Stimulated activated CD8-positive, alpha-beta memory T cell treated with anti-CD3 and anti-CD28 coated beads, Interleukin-4, amount 100 ng/mL, for 1 hour (primary cell): Measurements from ENCODE around the gene CNTNAP5.

Experiments used
- DNase-seq, 2 donors: peaks; one replicate each; pipeline ENCODE4 v3.0.0-alpha.2; 2020; ENCODE audit warnings: low read depth in 2 of 2, low spot score in 1 of 2

The CNTNAP5 gene

DNA sequence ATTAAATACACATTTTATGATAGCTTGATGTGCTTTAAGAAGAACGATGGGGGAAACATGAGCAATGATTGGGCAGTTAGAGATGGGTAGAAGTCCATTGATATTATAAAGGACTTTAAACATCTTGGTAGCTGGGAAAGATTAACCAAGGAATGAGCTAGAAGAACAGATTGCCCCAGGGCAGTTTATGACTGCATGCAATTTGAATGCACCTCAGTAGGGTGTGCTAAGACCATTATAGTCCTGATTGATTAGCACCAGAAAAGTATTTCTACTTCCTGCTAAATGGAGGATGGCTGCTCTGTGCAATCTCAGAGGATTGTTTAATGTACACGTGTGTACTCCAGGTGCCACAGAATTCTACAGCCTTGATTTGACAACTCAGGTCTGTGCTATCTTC, 641.9 kb downstream of the CNTNAP5 start:
- no peak for DNase-seq

- DNase-seq, result no peak
These were observed 643.1 kb downstream of the CNTNAP5 start for GRCh38 chr2:124668161-124668560.

DNA sequence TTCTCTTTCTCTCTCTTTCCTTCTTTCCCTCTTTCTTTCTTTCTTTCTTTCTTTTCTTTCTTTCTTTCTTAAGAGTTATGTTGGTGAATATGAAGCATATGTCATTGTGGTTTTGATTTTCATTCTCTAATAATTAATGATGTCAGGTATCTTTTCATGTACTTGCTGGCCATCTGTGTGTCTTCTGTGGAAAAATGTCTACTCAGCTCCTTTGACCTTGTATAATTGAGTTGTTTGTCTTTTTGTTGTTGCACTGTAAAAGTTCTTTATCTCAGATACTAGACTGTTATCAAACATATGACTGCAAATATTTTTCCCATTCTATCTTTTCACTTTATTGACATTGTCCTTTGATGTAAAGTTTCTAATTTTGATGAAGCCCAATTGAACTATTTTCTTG, 645.1 kb downstream of the CNTNAP5 start:
- no peak for DNase-seq

- DNase-seq, result no peak
These were observed 653.0 kb downstream of the CNTNAP5 start for GRCh38 chr2:124678043-124678442.

DNA sequence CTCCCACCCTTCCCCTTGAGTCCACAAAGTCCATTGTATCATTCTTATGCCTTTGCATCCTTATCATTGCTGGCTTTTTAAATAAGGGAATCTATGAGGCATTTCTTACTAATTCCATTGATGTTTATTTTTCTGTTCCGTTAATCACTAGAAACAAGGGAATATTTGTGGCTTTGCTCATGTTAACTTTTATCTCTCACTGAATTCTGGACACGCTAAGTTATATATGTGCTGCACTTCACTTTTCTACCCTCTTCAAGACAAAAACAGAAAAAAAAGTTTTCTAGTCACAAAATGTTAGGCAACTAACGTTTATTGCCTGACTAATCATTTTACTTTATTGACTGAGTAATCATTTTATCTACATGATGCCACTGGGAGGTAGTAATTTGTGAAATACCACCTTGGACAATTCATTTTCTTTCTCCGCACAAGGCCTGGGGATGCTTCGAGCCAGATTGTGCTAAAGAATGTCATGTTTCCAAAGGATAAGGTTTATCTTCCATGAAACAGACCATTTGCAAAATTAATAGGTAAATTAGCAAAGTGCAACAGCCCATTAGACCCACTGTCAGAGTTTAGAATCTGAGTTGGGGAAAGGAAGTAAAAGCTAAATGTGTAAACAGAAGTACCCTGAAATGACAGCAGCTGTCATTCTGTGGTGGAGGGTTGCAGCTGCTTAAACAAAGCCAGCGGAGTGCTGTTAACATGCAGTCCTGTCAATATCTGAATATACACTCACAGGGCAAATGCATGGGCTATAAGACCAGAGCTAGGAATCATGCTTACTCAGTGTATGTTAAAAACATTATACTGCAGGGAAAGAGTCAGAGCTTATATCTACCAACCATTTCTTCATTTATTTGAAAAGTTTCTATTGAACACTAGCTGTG, 658.7 kb downstream of the CNTNAP5 start:
- no peak for DNase-seq

GRCh38 chr2:124689348-124689747, 664.3 kb downstream of the CNTNAP5 start:
- no peak for DNase-seq

- DNase-seq, result no peak
These were observed 667.1 kb downstream of the CNTNAP5 start for GRCh38 chr2:124692216-124692615.

DNA sequence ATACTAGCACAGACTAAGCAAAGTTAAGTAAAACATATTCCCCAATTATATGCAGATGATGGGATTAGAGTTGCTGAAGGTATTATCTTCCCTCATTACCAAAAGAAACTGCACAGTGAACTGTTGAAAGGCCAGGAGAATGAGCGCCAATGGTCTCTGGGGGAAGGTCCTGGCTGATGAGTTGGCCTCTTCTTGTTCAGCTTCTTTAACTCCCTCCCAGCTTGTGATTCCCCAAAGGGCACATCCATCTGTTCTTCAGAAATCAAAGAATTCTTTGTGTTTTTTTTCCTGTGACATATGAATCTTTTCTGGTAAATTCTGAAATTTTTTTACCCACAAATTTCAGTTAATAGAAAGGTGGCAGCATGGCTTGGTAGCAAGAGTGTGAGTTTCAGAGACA, 667.6 kb downstream of the CNTNAP5 start:
- DNase-seq, result no peak

- DNase-seq, result no peak
These were observed 668.1 kb downstream of the CNTNAP5 start for GRCh38 chr2:124693156-124693555.

GRCh38 chr2:124698979-124699565, 674.0 kb downstream of the CNTNAP5 start:
- no peak for DNase-seq

- DNase-seq, result no peak
These were observed 677.7 kb downstream of the CNTNAP5 start for GRCh38 chr2:124702777-124703176.

DNA sequence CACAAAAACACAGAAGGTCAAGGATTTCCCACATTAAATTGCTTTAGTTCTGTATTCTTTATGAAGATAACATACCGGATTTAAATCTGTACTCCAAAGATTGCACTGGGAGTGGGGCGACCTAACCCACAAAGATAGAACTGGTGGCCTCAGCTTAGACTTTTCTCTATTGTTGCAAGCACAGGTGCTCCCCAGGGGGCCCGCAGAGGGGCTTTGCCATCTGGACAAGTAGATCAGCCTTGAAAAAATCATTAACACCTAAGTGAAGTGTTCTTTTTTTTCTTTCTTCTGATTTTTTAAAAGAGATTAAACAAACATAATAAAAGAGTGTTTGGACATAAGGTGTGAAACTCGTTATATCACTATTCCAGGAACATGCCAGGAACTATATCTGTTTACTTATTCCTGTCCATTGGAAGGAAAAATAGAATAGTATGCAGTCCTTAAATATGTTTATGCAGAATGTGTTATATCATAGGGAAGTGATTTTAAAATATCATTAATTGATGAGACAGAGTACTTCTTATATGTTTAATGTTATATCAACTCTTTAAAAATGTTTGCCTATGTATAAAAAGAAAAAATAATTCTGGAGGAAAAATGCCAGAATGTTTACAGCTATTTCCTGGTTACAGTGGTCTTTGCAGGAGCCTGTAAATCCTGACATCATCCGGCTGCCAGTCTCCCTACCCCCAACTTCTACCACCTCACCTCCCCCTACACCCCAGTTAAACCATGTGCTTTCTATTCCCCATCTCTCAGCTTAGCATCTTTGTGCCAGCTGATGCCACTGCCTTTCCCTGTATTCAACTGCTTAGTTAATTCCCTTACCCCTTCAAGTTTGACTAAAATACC, 679.2 kb downstream of the CNTNAP5 start:
- no peak for DNase-seq

- DNase-seq, result no peak
These were observed 683.6 kb downstream of the CNTNAP5 start for GRCh38 chr2:124708661-124709060.

- no peak for DNase-seq
These were observed 688.9 kb downstream of the CNTNAP5 start for GRCh38 chr2:124713969-124714368.

DNA sequence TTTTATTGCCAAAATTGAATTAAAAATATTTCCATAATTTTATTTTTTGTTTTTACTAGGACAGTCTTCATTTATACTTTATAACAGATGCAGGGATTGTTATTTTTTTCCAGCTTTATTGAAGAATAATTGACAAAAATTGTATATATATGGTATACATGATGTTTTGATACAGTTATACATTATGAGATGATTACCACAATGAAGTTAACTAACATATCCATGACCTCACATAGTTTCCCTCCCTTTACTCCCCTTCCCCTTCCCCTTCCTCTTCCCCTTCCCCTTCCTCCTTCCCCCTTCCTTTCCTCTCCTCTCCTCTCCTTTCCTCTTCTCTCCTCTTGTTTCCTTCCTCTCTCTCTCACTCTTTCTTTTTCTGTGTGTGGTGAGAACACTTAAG, 700.1 kb downstream of the CNTNAP5 start:
- DNase-seq, result no peak

GRCh38 chr2:124740636-124741035, 715.5 kb downstream of the CNTNAP5 start:
- no peak for DNase-seq

DNA sequence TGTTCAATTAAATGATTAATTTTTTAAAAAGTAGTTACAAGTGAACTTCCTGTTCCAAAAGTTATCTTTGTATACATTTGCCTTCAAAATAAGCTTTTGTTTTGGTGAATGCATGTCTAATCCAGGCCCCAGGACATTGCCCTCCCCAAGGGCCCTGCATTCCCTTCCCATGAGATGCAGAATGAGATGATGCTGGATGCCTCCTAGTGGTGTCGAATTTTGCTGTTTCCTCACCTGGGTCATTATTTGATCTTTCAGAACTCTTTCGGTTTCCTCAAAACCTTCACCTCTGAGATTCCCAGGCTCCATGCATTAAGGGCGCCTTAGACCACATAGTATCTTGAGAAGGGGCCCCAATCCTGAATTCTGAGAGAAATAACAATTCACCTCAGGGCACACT, 728.8 kb downstream of the CNTNAP5 start:
- no peak for DNase-seq

DNA sequence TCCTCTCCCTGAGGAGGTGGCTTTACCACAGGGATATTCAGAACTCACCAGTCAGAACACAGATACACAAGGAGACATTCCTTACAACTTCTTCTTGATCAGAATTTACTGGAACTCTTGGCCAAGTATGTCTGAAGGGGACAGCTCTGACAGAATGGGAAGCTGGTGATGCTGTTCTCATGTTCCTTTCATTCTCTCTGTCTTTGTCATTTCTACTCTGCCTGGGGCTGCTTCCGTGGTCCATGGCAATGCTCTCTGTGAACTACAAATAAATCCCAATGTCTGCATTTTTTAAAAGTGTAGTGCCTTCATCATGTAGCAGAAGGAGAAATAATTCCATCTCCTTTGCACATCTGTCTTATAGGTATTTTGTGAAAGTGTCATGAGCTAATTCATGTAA, 730.3 kb downstream of the CNTNAP5 start:
- no peak for DNase-seq

DNA sequence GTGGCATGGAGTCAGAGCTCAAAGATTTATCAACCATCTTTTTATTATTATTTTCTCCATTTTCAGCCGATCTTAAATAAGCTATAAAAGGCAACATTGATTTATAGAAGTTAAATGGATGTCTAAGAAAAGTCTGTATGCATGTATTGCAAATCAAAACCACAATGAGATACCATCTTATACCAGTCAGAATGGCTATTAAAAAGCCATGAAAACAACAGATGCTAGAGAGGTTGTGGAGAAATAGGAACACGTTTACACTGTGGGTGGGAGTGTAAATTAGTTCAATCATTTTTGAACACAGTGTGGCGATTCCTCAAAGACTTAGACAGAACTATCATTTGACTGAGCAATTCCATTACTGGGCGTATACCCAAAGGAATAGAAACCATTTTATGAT, 731.0 kb downstream of the CNTNAP5 start:
- no peak for DNase-seq

GRCh38 chr2:124762388-124762787, 737.3 kb downstream of the CNTNAP5 start:
- no peak for DNase-seq

- DNase-seq, result no peak
These were observed 738.5 kb downstream of the CNTNAP5 start for GRCh38 chr2:124763611-124764010.

DNA sequence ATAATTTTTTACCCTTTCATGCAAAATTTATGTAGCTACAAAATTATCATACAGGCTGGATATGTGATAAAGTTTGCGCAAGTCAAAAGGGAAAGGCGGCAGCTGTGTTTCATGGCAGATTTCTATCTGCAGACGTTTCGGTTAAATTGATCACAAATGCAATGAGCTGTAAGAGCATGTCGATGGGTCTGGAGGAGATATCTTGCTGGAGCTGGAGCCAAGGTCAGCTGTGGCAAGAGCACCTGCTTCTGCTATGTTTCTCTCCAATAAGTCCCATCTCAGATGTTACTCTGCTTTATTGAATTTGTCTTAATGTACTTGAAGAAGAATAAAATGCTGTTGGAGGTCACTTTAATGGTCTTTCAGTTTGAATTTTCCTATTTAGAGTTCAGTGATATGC, 749.7 kb downstream of the CNTNAP5 start:
- no peak for DNase-seq
